G401 (cell line): ENCODE data around the gene FARP1. TPM values are rescaled to one million over a fixed set of nuclear protein-coding genes. Genes with fewer than 3 reads are reported as not detected.
"Not testable (repeated sequence)": the region's sequence is repeated elsewhere in the genome, so short reads cannot be mapped to it uniquely, and the experiment has no call there.

Experiments used
- DNase-seq: peaks from one replicate; pipeline ENCODE4 v3.0.0-alpha.2; 2015; ENCODE audit warnings: low spot score
- in situ Hi-C: cut with HindIII; loops from 2 replicates; pipeline ENCODE4 v1.10.0; 2016; ENCODE audit warnings: low sequenced_read_pairs, mixed read lengths
- total RNA-seq: library from RNA; depleted of rRNA; stranded (reverse); fragments of >200 nt; shearing (Covaris generic); gene quantifications from 2 replicates; pipeline ENCODE4 v1.2.3, GENCODE V29; 2014

Gene FARP1
- total RNA-seq, 1 experiment from 2014 or later: 50.3 TPM

DNA sequence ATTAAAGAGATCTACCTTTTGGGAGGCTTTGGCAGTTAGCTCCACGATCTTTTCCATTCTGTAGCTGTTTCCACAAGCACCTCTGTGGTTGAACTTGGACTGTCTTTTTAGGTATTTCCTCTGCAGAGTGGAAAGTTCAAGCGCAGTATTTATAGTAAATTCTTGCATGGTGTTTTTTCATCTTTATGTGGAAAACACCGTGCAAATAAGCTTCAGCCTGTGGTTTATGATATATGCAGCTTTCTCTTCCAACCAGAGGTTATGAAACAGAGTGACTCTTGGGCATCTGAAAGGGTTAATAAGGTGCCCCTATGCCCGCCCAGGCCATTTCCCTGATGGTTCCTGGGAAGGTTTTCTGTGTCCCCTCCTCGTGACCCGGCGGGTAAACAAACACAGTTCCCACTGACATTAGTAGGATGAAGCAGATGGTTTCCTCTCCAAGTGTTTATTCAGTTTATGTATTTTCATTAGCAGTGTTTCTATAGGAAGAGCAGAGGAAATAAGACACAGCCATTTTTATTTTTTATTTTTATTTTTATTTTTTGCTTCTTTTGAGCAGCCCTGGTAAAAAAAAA is 73.9 kb downstream of the FARP1 start:
- no peak for DNase-seq

DNA sequence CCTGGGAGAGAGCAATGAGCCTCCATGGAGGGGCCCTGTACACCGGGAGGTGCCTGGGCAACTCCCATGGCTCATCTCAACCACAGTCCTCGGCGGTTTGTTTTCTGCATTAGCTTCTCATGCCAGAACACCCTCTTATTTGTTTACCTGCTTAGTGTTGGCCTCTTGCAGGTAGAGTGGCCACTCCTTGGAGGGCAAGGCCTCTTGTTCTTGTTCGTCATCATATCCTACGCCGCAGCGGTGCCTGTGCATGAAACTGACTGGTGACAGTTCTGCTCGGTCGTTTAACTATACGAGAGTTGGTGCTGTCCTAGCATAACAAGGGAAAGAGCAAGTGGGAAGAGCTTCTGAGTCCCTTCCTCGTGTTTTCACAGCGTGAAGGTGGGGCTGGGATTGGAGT is 74.7 kb downstream of the FARP1 start:
- DNase-seq: no peak
- in situ Hi-C loops: no loop called here

More for the DNA sequence above, 73.9 kb downstream of the FARP1 start:
- in situ Hi-C loops: no loop called here

DNA sequence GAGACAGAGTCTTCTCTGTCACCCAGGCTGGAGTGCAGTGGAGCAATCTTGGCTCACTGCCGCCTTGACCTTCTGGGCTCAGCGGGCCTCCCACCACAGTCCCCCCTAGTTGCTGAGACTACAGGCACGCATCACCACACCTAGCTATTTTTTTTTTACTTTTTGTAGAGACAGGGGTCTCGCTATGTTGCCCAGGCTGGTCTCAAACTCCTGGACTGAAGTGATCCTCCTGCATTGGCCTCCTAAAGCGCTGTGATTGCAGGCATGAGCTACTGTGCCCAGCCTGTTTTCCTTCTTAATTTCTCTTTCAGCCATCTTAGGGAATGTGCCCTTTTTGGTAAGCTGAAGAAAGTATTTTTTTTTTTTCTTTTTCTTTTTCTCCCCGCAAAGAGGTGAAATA is 76.8 kb downstream of the FARP1 start:
- DNase-seq: no peak
- in situ Hi-C loops: no loop called here

DNA sequence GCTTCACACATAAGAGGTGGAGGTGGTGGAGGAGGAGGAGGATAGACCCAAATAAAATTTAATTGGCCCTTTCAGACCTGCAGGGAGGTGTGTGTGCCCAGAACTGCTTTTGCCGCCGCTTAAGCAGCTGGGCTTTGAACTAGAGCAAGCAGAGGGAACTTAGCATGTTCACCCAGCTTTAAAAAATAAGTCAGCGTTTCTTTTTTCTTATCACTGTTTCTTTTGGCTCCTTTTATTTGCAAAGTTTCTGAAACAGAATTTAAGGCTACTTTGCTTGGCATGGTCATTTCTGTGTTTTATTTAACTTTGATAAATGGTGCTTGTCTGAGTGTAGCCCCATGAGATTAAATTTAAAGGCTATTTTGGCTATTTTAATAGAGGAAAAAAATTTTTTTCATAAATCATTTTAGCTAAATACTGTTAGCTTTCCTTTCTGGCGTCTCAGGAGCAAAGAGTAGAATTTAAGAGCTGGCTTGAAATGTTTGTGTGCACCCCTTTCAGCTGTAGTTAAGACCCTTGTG is 77.4 kb downstream of the FARP1 start:
- no peak for DNase-seq
- in situ Hi-C loops: no loop called here

DNA sequence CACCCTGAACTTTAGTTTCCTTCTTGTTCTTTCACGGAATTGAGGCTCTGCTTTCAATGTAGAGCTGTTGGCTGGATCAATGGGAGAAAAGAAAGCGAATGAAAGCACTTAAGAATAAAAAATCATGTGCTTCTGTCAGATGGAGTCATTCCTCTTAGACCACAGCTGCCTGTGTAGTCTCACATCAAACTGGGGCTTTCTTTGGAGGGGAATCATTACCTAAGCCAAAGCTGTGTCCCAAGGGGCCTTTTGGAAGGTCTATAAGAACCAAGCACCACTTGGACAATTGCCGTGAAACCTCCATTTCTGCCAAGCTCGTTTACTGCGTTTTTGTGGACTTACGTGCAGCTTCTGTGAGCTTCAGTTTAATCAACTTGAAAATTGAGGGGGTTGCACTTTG is 78.3 kb downstream of the FARP1 start:
- in situ Hi-C loops: no loop called here

DNA sequence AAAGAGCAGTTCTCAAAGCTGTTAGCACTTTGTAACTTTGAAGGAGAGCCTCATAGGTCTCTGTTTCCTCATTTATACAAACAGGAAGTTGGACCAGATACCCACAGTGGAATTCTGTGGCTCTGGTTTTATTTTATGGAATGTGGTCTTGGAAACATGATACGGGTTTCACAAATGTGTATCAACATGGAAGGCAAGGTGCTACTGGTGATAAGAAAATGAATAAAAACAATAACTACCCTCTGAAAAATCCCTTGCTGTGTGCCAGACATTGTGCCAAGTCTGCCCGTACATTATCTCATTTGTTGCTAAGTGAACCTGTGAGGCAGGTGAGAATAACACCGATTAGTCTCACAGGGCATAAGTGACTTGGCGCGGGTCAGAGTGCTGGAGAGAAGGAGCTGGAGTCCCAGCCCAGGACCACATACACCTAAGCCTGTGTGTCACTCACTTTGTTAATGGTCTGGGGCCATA is 79.2 kb downstream of the FARP1 start:
- DNase-seq: no peak
- in situ Hi-C loops: no loop called here

More for the DNA sequence above, 78.3 kb downstream of the FARP1 start:
- no peak for DNase-seq

DNA sequence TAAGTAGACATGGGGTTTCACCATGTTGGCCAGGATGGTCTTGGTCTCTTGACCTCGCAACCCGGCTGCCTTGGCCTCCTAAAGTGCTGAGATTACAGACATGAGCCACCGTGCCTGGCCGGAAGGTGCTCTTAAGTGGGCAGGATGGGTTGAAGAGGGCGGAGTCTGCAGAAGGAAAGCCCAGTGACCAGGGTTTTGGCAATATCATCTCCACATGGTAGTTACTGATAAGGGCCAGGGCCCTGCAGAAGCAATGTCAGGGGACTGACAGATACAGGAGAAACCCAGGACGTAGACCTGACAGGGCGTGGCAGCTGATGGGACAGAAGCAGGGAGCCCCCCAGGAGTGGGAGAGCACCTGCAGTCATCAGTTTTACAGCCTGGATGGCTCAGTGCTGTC is 79.9 kb downstream of the FARP1 start:
- in situ Hi-C loops: no loop called here
- no peak for DNase-seq

DNA sequence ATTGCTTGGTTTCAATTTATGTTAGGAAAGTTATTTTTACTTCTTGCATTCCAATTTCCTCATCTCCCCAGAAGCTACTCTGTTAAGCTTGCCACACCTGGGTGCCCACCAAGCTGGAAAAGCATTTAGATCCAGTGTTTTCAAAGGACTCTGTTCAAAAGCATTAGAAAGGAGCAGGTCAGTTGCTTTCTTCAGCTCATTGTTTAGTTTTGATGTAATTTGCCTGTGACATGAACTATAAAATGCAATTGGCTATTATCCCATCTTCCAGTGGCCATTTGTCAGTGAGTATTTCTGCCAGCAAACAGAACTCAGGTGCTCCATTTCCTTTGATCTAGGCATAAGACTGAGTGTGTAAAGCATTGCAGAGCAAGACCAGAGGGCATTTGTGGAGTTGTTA is 80.8 kb downstream of the FARP1 start:
- DNase-seq: peak; percentile 21
- in situ Hi-C loops: no loop called here

DNA sequence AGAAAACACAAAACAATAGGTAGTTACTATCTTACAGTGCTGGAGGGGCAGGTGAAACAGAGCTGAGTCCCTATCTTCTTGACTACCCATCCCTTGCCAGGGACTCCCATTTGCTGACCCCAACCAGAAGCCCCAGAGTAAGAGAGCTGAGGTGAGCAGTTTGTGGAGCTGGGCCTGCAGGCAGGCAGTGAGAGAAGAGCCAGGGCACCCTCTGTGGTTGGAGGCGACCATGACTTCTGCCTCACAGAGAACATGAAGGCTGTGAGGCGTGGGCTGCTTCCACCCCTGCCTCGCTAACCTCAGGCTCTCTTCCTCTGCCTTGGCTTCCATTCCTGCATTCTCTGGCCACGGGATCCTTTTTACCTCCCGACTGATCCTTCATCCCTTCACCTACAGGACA is 81.7 kb downstream of the FARP1 start:
- in situ Hi-C loops: no loop called here
- no peak for DNase-seq

DNA sequence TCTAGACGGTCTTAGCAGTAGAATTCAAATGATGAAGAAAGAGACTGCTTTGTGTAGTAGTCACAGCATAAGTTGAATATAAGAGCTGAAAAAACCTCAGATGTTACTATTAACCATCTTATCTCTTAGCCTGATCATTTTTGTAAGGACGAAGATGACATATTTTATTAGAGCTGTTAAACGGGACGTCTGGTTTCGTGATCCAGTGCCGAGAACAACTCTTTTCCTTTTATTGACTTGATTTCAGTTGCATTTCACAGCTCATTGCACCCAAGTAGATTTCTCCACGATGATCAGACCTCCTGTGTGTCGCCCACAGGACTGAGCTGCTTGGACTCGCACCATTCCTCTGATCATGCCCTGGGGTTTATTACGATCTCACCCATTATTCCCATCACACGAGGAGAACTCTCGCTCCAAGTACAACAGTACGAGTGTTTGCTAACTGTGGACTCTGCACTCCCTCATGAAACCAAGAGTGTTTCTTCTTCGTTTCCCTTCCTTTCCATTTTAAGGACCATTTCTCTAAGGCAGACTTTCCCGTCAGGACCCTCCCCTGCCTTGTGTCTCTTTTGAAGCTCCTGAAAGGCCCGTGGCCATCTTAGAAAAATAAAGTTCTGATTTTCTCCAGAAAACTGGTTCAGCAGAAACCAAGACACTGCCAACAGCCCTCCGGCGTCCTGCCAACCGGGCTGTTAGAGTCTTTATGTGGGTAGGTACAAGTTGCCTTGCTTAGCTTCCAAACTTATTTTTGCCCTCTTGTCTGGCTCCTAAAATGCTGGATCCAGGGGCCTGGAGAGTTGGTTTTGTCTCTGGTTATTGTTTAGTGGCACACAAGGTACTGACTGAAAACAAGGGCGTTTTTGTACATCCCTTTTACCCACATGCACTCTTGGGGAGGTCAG is 82.4 kb downstream of the FARP1 start:
- in situ Hi-C loops: no loop called here
- DNase-seq: peak; percentile 12

DNA sequence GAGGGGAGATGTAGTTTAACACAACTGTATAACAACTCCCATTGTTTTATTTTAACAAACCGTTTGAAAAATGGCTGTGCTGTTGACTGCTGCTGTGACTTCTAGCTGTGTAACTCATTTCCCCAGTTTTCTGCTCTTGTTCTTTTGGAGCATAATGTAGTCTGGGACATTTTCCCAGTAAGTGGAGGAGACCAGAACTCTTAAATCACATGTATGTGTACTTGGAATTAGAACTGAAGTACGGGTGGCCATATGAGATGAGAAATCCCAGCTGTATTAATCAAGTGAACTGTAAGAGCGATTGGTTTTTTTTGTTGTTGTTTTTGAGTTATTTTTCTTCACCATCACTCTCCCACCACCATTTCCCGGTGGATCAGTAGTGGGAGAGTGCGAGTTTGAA is 83.6 kb downstream of the FARP1 start:
- in situ Hi-C loops: no loop called here
- DNase-seq: no peak

DNA sequence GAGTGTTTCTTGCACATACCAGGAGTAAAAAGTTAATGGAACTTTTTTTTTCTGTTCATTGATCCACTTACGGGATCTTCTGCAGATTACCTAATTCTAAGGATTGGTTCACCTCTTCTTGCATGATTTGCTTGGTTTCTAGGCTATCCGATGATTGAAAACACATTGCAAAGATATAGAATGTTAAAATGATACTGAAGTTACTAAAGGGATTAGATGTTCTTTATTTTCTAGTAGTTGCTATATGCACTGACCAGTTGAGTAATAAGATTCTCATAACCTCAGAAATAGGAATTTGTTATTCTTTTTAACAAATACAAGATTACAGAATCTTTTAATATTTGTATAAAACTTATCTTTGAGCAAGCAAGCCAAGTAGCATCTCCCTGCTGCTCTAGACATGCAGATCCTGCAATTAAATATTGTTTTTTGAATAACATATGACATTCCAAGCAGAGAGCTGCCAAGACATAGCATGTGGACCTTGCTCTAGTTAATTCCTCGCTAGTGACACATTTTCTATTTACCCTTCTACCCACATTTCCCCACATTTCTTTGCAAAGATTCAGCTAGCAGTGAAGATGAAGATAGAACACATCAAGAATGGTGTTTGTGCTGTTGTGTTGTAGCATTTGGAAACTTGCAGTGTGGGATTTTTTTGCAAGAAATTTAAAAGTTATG is 85.9 kb downstream of the FARP1 start:
- DNase-seq: no peak
- in situ Hi-C loops: no loop called here

DNA sequence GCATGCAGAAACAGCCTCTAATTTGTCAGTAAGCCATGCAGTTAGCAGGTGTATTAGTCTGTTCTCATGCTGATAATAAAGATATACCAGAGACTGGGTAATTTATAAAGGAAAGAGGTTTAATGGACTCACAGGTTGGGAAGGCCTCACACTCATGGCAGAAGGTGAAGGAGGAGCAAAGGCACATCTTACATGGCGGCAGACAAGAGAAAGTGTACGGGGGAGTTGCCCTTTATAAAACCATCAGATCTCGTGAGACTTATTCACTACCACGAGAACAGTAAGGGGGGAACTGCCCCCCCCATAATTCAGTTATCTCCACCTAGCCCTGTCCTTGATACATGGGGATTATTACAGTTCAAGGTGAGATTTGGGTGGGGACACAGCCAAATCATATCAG is 87.9 kb downstream of the FARP1 start:
- DNase-seq, in situ Hi-C loops: not testable (repeated sequence)

DNA sequence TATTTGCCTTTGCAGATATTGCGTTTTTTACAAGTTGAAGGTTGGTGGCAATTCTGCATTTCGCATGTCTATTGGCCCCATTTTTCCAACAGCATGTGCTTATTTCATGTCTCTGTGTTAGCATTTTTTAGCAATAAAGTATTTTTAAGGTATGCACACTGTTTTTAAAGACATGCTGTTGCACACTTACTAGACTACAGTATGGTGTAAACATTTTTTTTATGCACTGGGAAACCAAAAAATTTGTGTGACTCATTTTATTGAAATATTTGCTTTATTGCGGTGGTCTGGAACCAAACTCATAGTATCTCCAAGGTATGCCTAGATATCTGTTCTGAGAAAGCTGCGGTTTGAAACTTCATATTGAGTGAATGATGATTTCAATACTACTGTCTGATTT is 89.6 kb downstream of the FARP1 start:
- in situ Hi-C loops: no loop called here
- no peak for DNase-seq

DNA sequence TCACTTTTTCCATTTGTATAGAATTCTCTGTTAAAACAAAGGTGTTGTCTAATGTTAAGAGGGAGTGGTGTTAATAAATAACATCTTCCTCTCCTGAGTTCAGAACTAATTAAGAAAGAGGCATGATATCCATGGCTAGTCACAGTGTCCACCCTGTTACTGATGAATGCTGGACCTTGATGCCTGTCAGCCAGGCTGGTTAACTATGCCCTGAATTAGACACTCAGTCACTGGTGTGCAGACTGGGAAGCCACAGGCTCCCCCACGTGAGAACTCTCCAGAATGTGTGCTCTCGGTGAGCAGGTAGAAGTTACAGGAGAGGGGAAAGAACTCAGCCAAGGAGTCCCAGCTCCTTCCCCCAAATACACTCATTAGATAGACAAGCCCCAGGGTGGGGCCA is 90.2 kb downstream of the FARP1 start:
- in situ Hi-C loops: no loop called here
- no peak for DNase-seq

DNA sequence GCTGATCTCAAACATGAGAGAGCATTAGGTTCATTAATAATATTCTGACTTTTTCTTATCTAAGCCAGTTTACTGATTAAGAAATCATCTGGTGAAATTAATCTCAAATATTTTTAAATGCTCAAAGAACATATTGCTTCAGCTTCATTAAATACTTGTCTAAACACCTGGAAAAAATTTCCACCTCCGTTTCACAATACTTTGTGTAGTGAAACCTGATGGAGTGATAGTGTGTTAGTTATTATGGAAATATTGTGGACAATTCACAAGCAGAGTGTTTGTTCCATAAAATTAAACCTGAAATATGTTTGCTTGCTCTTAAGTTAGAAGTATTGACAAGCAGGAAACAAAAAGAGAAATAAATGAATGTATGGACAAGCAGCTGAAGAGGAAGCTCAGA is 91.5 kb downstream of the FARP1 start:
- DNase-seq: no peak
- in situ Hi-C loops: no loop called here

DNA sequence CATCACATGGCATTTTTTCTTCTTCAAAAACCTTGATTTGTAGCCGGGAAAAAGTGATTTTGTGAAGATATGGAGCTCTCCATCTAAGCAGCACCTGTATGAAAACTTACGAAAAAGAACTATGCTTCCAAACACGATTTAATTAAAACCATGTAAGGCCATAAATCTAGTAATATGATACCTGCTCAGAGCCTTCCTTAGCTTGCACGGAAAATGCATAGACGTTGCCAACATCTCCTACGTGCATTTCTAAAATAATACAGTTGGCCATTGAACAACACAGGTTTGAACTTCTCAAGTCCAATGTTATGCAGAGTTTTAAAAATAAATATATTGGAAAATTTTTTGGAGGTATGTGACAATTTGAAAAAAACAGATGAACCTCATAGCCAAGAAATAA is 93.3 kb downstream of the FARP1 start:
- DNase-seq: no peak
- in situ Hi-C loops: no loop called here

DNA sequence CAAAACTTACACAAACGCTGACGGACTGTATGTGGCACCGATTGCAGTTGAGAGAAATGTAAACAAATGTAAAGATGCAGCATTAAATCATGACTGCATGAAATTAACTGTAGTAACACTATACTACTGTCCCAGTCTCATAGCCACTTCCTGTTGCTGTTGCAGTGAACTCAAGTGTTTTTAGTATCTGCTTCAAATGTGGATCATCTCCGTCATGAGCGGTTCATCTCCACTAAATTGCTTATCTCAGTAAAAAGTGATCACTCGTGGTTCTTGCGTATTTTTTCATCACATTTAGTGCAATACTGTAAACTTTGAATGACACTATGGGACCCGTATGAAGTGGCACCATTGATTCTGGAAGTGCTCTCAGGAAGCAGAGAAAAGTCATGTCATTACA is 94.4 kb downstream of the FARP1 start:
- in situ Hi-C loops: no loop called here
- no peak for DNase-seq

DNA sequence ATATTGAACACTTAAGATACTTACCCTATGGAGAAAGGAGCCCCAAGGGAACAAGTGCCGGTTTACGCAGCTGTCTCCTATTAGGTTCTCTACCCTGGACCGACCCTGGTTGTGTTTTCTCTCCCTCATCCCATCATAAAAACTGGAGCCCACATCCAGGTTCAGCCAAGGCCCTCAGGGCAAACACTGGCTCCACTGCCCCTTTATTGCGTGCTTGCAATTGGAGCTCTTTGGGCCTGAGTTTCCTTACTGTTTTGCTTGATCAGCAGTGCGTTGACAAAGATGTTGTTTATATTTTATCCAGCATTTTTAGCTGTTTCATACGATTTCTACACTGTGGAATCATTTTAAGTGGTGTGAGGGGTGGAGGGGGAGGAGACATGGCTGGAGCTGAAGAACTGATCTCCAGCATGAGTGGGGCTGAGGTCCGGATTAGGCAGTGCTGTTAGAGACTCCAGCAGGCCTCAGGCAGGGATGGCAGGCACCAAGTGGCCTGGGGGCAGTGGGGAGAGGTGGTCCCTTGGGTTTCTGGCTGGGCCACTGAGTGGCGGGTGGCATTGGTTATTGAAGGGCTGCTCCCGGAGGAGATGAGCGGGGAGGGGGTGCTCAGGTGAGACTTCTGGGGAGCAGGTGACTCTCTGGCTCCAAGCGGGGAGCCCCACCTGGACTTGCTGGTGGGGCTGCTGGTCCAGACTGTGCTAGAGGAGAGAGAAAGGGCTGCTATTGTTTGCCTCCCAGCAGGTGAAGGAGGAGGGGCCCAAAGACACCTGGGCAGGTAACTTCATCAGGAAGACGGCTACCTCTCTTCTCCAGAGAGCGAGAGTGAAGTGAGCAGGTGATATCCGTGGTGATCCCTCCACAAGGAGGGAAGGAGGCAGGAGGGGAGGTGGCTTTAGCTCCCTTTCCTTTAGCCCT is 96.5 kb downstream of the FARP1 start:
- in situ Hi-C loops: no loop called here
- no peak for DNase-seq
